Measurements from ENCODE around the gene SORCS2. TPM values are rescaled to one million over a fixed set of nuclear protein-coding genes. Genes with fewer than 3 reads are reported as not detected.

SORCS2 gene
- total RNA-seq, 2 donors from 2014 or later: 0.68 to 0.92 TPM

- DNase-seq (ENCODE audit: low spot score) (no peak), ATAC-seq (ENCODE audit: insufficient number of reproducible peaks, low FRiP score, low read depth) (no peak)
- Histone ChIP-seq H3K27me3 (replicated peaks; ENCODE audit: insufficient read depth) (no peaks in the 10 kb centered on the region), H3K4me1 (ENCODE audit: control insufficient read depth in 1 of 2, low read depth in 2 of 2) (no peaks in the 10 kb centered on the region), H3K4me3 (no peak overlapping the region), H3K27ac (no peak overlapping the region), H3K36me3 (no peaks in the 10 kb centered on the region), H3K9me3 (no peaks in the 10 kb centered on the region)
- TF ChIP-seq, protein P1, sequence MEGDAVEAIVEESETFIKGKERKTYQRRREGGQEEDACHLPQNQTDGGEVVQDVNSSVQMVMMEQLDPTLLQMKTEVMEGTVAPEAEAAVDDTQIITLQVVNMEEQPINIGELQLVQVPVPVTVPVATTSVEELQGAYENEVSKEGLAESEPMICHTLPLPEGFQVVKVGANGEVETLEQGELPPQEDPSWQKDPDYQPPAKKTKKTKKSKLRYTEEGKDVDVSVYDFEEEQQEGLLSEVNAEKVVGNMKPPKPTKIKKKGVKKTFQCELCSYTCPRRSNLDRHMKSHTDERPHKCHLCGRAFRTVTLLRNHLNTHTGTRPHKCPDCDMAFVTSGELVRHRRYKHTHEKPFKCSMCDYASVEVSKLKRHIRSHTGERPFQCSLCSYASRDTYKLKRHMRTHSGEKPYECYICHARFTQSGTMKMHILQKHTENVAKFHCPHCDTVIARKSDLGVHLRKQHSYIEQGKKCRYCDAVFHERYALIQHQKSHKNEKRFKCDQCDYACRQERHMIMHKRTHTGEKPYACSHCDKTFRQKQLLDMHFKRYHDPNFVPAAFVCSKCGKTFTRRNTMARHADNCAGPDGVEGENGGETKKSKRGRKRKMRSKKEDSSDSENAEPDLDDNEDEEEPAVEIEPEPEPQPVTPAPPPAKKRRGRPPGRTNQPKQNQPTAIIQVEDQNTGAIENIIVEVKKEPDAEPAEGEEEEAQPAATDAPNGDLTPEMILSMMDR (IDR thresholded peaks at IDR 0.05): no peak
Measured at GRCh38 chr4:7515390-7515902, 323.1 kb downstream of the SORCS2 start.

DNA sequence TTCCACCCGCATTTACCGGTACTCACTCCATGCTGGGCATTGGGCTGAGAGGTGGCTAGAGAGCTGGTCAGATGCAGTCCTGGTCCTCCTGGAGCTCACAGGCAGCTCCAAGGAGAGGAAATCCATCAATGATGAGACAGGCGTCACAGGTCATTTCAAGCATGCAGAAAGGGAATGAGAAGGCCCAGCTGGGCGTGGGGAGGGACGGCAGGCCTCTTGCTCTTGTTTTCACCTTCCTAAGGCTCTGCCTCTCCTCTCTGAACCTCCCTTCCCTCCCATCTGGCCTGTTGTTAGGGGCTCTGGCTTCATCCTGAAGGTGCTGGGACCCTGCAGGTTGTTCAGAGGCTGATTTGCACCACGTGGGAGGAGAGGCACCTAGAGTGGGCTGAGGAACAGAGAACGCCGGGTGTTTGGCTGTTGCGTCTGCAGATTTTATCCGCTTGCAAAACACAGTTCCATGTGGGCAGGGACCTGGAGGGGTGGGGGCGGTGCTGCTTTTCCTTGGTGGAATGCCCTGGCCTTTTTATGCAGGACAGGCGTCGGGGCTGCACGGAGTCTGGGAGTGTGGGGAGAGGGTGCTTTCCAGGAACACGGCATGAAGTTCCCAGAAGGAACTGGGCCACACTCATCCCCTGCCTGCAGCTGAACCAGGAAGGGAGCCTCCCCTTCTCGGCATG is 323.9 kb downstream of the SORCS2 start:
- no peak overlapping the region for H3K4me3 ChIP-seq
- no peaks in the 10 kb centered on the region for H3K27me3 ChIP-seq (replicated peaks; ENCODE audit: insufficient read depth)
- TF ChIP-seq, protein P1 (IDR thresholded peaks at IDR 0.05): no peak
- no peaks in the 10 kb centered on the region for H3K4me1 ChIP-seq (ENCODE audit: control insufficient read depth in 1 of 2, low read depth in 2 of 2)
- no peak overlapping the region for H3K27ac ChIP-seq
- no peaks in the 10 kb centered on the region for H3K36me3 ChIP-seq
- no peak for ATAC-seq (ENCODE audit: insufficient number of reproducible peaks, low FRiP score, low read depth)
- no peak for DNase-seq (ENCODE audit: low spot score)
- H3K9me3 ChIP-seq: no peaks in the 10 kb centered on the region

GRCh38 chr4:7516773-7517144 is 324.4 kb downstream of the SORCS2 start:
- no peak overlapping the region for H3K27ac ChIP-seq
- DNase-seq (ENCODE audit: low spot score) (no peak), ATAC-seq (ENCODE audit: insufficient number of reproducible peaks, low FRiP score, low read depth) (no peak)

DNA sequence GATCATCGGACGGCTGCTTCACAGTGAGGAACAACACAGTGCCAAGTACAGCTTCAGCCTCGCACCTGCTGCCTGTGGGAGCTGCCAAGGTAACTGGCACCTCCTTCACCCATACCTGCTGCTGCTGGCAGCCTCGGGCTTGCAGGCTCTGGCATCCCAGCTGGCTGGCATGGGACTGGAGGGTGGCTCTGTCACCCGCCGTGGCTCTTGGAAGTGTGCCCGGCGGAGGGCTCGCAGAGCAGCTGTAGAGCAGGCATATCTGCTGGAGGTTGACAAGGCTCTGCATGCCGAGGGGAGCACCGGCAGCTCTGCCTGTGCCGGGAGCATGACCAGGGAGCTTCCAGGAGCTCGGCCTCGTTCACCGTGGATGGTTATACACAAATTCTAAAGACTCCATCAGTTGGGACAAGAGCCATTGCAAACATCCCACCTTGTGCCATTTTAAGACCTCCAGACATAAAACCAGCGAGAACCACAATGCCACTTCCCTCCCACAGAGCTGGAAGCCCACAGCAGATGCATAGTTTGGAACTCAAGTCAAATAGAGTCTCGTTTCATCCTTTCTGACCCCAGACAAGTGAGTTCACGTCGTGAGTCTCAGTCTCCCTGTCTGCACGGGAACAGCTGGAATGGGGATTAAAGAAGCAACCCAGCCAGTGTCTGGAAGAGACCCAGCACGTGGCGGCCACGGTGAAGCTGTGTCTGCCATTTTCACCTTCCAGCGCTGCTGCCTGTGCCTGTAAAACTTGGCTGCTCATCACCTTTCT is 326.7 kb downstream of the SORCS2 start:
- peaks cover 5% of the 10 kb centered on the region for H3K27me3 ChIP-seq (replicated peaks; ENCODE audit: insufficient read depth)
- H3K27ac ChIP-seq: no peak overlapping the region
- H3K4me3 ChIP-seq: no peak overlapping the region
- no peaks in the 10 kb centered on the region for H3K9me3 ChIP-seq
- no peaks in the 10 kb centered on the region for H3K36me3 ChIP-seq
- DNase-seq (ENCODE audit: low spot score) (no peak), ATAC-seq (ENCODE audit: insufficient number of reproducible peaks, low FRiP score, low read depth) (no peak)
- TF ChIP-seq, protein P1 (IDR thresholded peaks at IDR 0.05): no peak
- no peaks in the 10 kb centered on the region for H3K4me1 ChIP-seq (ENCODE audit: control insufficient read depth in 1 of 2, low read depth in 2 of 2)

More at GRCh38 chr4:7516773-7517144, 324.4 kb downstream of the SORCS2 start:
- no peak overlapping the region for H3K4me3 ChIP-seq
- no peaks in the 10 kb centered on the region for H3K27me3 ChIP-seq (replicated peaks; ENCODE audit: insufficient read depth)
- TF ChIP-seq, protein P1 (IDR thresholded peaks at IDR 0.05): no peak
- H3K4me1 ChIP-seq (ENCODE audit: control insufficient read depth in 1 of 2, low read depth in 2 of 2): no peaks in the 10 kb centered on the region
- no peaks in the 10 kb centered on the region for H3K36me3 ChIP-seq
- H3K9me3 ChIP-seq: no peaks in the 10 kb centered on the region

GRCh38 chr4:7519638-7520376 is 327.5 kb downstream of the SORCS2 start:
- Histone ChIP-seq H3K4me1 (ENCODE audit: control insufficient read depth in 1 of 2, low read depth in 2 of 2) (no peaks in the 10 kb centered on the region), H3K36me3 (no peaks in the 10 kb centered on the region), H3K27me3 (replicated peaks; ENCODE audit: insufficient read depth) (peaks cover 10% of the 10 kb centered on the region), H3K27ac (no peak overlapping the region), H3K4me3 (no peak overlapping the region), H3K9me3 (no peaks in the 10 kb centered on the region)
- ATAC-seq (ENCODE audit: insufficient number of reproducible peaks, low FRiP score, low read depth): no peak
- DNase-seq (ENCODE audit: low spot score): no peak
- TF ChIP-seq, protein P1 (IDR thresholded peaks at IDR 0.05): no peak
